Loucy (cell line): ENCODE data around the gene SLAIN1.

ENCODE experiments used
- H2AFZ ChIP-seq: fragments of 200-600 bp; sonication (generic); 2 replicates; pipeline ENCODE4 v1.6.0; 2016; ENCODE audit warnings: antibody characterized with exemption, mild to moderate bottlenecking, low read length, moderate library complexity
- H3F3A ChIP-seq: fragments of 200-600 bp; 2 replicates; pipeline ENCODE4 v1.6.0; 2016; ENCODE audit warnings: antibody characterized with exemption, low read depth, mild to moderate bottlenecking
- H3K27me3 ChIP-seq: fragments of 200-600 bp; sonication (generic); 2 replicates; pipeline ENCODE4 v1.6.1; 2014; ENCODE audit warnings: low read length, mild to moderate bottlenecking; ENCODE audit not compliant: insufficient read depth, poor library complexity, severe bottlenecking
- H3K36me3 ChIP-seq: fragments of 200-600 bp; sonication (generic); 2 replicates; pipeline ENCODE4 v1.6.1; 2016; ENCODE audit warnings: low read length; ENCODE audit not compliant: insufficient read depth
- H3K4me1 ChIP-seq: fragments of 200-600 bp; sonication (generic); 2 replicates; pipeline ENCODE4 v1.5.1; 2014; ENCODE audit warnings: low read length, mild to moderate bottlenecking; ENCODE audit not compliant: insufficient read depth, poor library complexity, severe bottlenecking
- H3K4me2 ChIP-seq: fragments of 200-600 bp; sonication (generic); 2 replicates; pipeline ENCODE4 v1.6.0; 2014; ENCODE audit warnings: antibody characterized with exemption, low read length, low read depth, mild to moderate bottlenecking; ENCODE audit not compliant: poor library complexity, severe bottlenecking
- H3K4me3 ChIP-seq: fragments of 200-600 bp; sonication (generic); 2 replicates; pipeline ENCODE4 v1.5.1; 2014; ENCODE audit warnings: low read length, mild to moderate bottlenecking, mixed read lengths; ENCODE audit not compliant: poor library complexity, severe bottlenecking
- H3K79me2 ChIP-seq: fragments of 200-600 bp; sonication (generic); 2 replicates; pipeline ENCODE4 v1.6.1; 2014; ENCODE audit warnings: low read length; ENCODE audit not compliant: insufficient read depth
- H3K9ac ChIP-seq: fragments of 200-600 bp; sonication (generic); 2 replicates; pipeline ENCODE4 v1.6.0; 2014; ENCODE audit warnings: mild to moderate bottlenecking, low read depth, low read length, moderate library complexity; ENCODE audit not compliant: poor library complexity, severe bottlenecking
- H3K9me2 ChIP-seq: fragments of 200-600 bp; sonication (generic); replicated peaks from 2 replicates; pipeline ENCODE4 v1.6.1; 2016; ENCODE audit warnings: low read depth, low read length, mixed read lengths
- H3K9me3 ChIP-seq: fragments of 200-600 bp; sonication (generic); 2 replicates; pipeline ENCODE4 v1.6.1; 2014; ENCODE audit warnings: mild to moderate bottlenecking, antibody characterized with exemption, low read length, low read depth; ENCODE audit not compliant: insufficient read depth
- H4K20me1 ChIP-seq: fragments of 200-600 bp; sonication (generic); 2 replicates; pipeline ENCODE4 v1.6.0; 2014; ENCODE audit warnings: antibody characterized with exemption, low read length, mild to moderate bottlenecking; ENCODE audit not compliant: insufficient read depth, poor library complexity, severe bottlenecking
- EZH2phosphoT487 ChIP-seq: fragments of 200-600 bp; IDR thresholded peaks from 2 replicates; pipeline ENCODE4 v1.6.1; 2018; ENCODE audit warnings: antibody characterized with exemption, mild to moderate bottlenecking, moderate library complexity, borderline replicate concordance
- TF ChIP-seq, protein P1 (sequence below): fragments of 200-600 bp; sonication (generic); conservative IDR thresholded peaks from 2 replicates; pipeline ENCODE4 v1.5.1; 2014; ENCODE audit warnings: mild to moderate bottlenecking, antibody characterized with exemption, low read length

SLAIN1 gene

DNA sequence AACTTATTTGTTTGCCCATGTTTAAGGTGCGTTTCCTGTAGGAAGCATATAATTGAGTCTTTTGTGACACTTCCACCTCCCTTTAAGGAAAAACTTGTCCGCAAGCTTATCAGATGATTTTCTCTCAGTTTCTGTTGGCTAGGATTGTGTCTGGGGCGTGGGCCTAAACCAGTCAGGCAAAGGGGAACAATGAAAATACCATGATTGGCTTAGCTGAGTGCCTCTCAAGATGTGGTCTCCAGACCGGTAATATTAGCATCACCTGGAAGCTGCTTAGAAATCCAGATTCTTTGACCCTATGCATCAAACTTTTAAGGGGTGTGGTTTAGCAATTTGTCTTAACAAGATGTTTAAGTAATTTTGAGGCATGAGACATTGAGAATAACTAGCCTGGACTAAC lies 20.0 kb downstream of the SLAIN1 start:
- Histone ChIP-seq H3K9me3 (no peaks in the 10 kb centered on the region), H3K27me3 (no peaks in the 10 kb centered on the region), H3K79me2 (no peaks in the 10 kb centered on the region), H3K9me2 (no peaks in the 10 kb centered on the region), H3K4me3 (no peak overlapping the region), H3K36me3 (no peaks in the 10 kb centered on the region), H2AFZ (no peak overlapping the region), H3K4me2 (no peak overlapping the region), H4K20me1 (no peaks in the 10 kb centered on the region), H3K9ac (no peak overlapping the region), H3F3A (no peaks in the 10 kb centered on the region), H3K4me1 (no peaks in the 10 kb centered on the region)
- TF ChIP-seq, protein P1, sequence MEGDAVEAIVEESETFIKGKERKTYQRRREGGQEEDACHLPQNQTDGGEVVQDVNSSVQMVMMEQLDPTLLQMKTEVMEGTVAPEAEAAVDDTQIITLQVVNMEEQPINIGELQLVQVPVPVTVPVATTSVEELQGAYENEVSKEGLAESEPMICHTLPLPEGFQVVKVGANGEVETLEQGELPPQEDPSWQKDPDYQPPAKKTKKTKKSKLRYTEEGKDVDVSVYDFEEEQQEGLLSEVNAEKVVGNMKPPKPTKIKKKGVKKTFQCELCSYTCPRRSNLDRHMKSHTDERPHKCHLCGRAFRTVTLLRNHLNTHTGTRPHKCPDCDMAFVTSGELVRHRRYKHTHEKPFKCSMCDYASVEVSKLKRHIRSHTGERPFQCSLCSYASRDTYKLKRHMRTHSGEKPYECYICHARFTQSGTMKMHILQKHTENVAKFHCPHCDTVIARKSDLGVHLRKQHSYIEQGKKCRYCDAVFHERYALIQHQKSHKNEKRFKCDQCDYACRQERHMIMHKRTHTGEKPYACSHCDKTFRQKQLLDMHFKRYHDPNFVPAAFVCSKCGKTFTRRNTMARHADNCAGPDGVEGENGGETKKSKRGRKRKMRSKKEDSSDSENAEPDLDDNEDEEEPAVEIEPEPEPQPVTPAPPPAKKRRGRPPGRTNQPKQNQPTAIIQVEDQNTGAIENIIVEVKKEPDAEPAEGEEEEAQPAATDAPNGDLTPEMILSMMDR, result no peak
- no peak for TF ChIP-seq EZH2phosphoT487

DNA sequence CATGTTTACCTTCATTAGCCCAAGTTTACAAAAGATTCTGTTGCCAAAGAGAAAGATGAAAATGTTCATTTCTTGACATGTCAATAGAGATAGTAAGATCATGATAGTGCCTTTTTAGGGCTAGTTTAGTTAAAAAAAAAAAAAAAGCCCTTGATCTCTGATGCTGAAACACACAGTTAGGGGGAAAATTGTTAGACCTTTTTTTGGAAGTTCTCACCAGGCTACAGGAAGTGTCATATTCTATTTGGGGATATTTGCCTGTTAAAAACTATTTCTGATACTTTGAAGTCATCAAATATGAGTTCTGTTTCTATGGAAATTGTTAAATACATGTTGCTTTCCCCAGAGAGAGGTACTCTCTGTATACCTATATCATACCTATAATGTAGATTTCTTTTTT lies 21.6 kb downstream of the SLAIN1 start:
- Histone ChIP-seq H3K4me2 (no peak overlapping the region), H3K79me2 (no peaks in the 10 kb centered on the region)

DNA sequence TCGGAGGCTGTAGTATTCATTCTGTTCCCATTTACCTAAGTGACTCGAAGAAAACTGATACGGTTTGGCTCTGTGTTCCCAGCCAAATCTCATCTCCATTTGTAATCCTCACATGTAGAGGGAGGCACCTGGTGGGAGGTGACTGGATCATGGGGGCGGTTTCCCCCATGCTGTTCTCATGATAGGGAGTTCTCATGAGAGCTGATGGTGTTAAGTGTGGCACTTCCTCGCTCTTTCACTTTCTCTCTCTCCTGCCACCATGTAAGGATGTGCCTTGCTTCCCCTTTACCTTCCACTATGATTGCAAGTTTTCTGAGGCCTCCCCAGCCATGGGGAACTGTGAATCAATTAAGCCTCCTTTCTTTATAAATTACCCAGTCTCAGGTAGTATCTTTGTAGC lies 23.5 kb downstream of the SLAIN1 start:
- no peak overlapping the region for H3K9ac ChIP-seq
- TF ChIP-seq, protein P1, result no peak
- no peak for TF ChIP-seq EZH2phosphoT487
- H4K20me1 ChIP-seq, result no peaks in the 10 kb centered on the region
- H2AFZ ChIP-seq, result no peak overlapping the region
- no peaks in the 10 kb centered on the region for H3K36me3 ChIP-seq
- H3F3A ChIP-seq, result no peaks in the 10 kb centered on the region
- no peaks in the 10 kb centered on the region for H3K9me2 ChIP-seq
- H3K4me3 ChIP-seq, result no peak overlapping the region
- H3K79me2 ChIP-seq, result no peaks in the 10 kb centered on the region
- no peaks in the 10 kb centered on the region for H3K9me3 ChIP-seq
- no peak overlapping the region for H3K4me2 ChIP-seq
- no peaks in the 10 kb centered on the region for H3K4me1 ChIP-seq
- H3K27me3 ChIP-seq, result no peaks in the 10 kb centered on the region

More for the DNA sequence above, 21.6 kb downstream of the SLAIN1 start:
- Histone ChIP-seq H2AFZ (no peak overlapping the region), H3K4me1 (no peaks in the 10 kb centered on the region), H4K20me1 (no peaks in the 10 kb centered on the region), H3F3A (no peaks in the 10 kb centered on the region), H3K36me3 (no peaks in the 10 kb centered on the region), H3K9ac (no peak overlapping the region), H3K4me3 (no peak overlapping the region), H3K27me3 (no peaks in the 10 kb centered on the region), H3K9me3 (no peaks in the 10 kb centered on the region), H3K9me2 (no peaks in the 10 kb centered on the region)
- TF ChIP-seq EZH2phosphoT487, result no peak
- TF ChIP-seq, protein P1, result no peak
